Liver (tissue), 3 donors: ENCODE measurements around the gene FGF10.

Experiments
- CTCF ChIP-seq: fragments of 150-350 bp; IDR thresholded peaks from 2 replicates; pipeline ENCODE4 v1.5.1; 2017; ENCODE audit warnings: improper control_type of control experiment, low read depth, low read length; ENCODE audit not compliant: missing input control
- FOXA1 ChIP-seq: IDR thresholded peaks from 2 replicates; pipeline ENCODE4 v1.6.1; 2016; ENCODE audit warnings: antibody characterized with exemption
- MAX ChIP-seq: IDR thresholded peaks from 2 replicates; pipeline ENCODE4 v1.6.1; 2016; ENCODE audit warnings: antibody characterized with exemption
- NR2F2 ChIP-seq: IDR thresholded peaks from 2 replicates; pipeline ENCODE4 v1.6.1; 2016; ENCODE audit warnings: antibody characterized with exemption
- SP1 ChIP-seq: IDR thresholded peaks from 2 replicates; pipeline ENCODE4 v1.6.1; 2018; ENCODE audit warnings: antibody characterized with exemption, mild to moderate bottlenecking
- donor health status: healthy.
- donor health status: healthy.

GRCh38 chr5:44336708-44337107, 52.5 kb downstream of the FGF10 start:
- TF ChIP-seq CTCF: no peak
- TF ChIP-seq NR2F2: no peak
- no peak for TF ChIP-seq FOXA1
- TF ChIP-seq MAX: no peak
- no peak for TF ChIP-seq SP1
